ENCODE measurements around the gene HNRNPD.
"Not testable (repeated sequence)": the region's sequence is repeated elsewhere in the genome, so short reads cannot be mapped to it uniquely, and the experiment has no call there.

- not testable (repeated sequence) for TF ChIP-seq CTCF, POLR2AphosphoS5, POLR2A (IDR thresholded peaks at IDR 0.05)
These were observed 12.5 kb upstream of the HNRNPD start for GRCh38 chr4:82386312-82386711.
